Neural progenitor cell (in vitro differentiated cells): Measurements from ENCODE around the gene MRPL51.

Experiments
- CTCF ChIP-seq: fragments of 200-600 bp; sonication (generic); IDR thresholded peaks from 2 replicates; pipeline ENCODE4 v1.5.1; 2017; ENCODE audit warnings: antibody characterized with exemption, mild to moderate bottlenecking
- EZH2 ChIP-seq: fragments of 200-600 bp; sonication (generic); IDR thresholded peaks from 2 replicates; pipeline ENCODE4 v1.6.1; 2017; ENCODE audit warnings: antibody characterized with exemption, mild to moderate bottlenecking, moderate library complexity

- TF ChIP-seq CTCF, result no peak
- no peak for TF ChIP-seq EZH2
Observed at GRCh38 chr12:6532051-6532926, 39.2 kb upstream of the MRPL51 start.
